ENCODE measurements around the gene NTPCR. TPM values are rescaled to one million over a fixed set of nuclear protein-coding genes. Genes with fewer than 3 reads are reported as not detected.

Gene NTPCR
- total RNA-seq, 1 experiment from 2014 or later = 46.8 TPM

DNA sequence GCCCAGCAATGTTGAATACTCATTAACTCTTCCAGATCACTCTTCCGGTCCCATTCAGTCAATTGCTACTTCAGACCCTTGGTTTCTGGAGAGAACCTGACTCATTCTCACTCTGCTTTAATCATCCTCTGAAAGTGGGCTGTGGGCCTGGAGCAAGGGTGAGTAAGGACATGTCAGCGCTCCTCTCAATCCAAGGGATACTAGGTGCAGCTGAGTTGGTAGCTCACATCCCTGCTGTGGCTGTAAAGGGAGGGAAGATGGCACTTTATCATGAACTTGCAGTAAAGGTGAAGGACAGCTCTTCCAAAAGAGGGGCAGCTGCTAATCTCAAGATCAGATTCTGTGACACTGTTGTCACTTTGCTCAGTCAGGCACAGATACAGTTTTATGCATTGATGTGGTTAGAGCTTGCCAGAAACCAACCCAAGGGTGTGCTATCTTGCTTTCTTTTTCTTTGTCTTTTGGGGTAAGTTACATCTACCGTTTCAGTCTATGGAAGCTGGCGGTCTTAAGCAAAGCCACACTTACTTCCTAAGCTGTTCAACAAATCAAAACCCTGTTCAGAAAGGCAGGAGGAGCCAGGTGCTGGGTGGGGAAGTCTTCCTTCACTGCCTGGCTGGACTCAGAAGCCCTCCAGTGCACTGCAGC lies 26.5 kb upstream of the NTPCR start:
- H3K4me3 ChIP-seq (ENCODE audit: low read depth in 2 of 2, low read length in 2 of 2) = no peak overlapping the region
- ATAC-seq = no peak
- DNase-seq (ENCODE audit: low read depth, low spot score) = no peak

GRCh38 chr1:232924874-232925273 lies 25.5 kb upstream of the NTPCR start:
- CTCF ChIA-PET = no interaction called here
- no peak for TF ChIP-seq TCF7L2 (IDR thresholded peaks at IDR 0.05; ENCODE audit: low read depth, low read length)
- TF ChIP-seq SIN3A (IDR thresholded peaks at IDR 0.05; ENCODE audit: borderline replicate concordance, insufficient read depth, low read depth, low read length) = no peak
- TF ChIP-seq POLR2AphosphoS5 (IDR thresholded peaks at IDR 0.05; ENCODE audit: low read depth, low read length) = no peak
- no peak for TF ChIP-seq REST (IDR thresholded peaks at IDR 0.05; ENCODE audit: insufficient read depth in 1 of 2, low read depth in 2 of 2, low read length in 1 of 2)
- no peak for TF ChIP-seq CTCF (IDR thresholded peaks at IDR 0.05)
- ATAC-seq (no peak), DNase-seq (ENCODE audit: low read depth, low spot score) (no peak)
- Histone ChIP-seq H3K4me3 (ENCODE audit: low read depth in 2 of 2, low read length in 2 of 2) (no peak overlapping the region), H3K9me3 (ENCODE audit: control insufficient read depth, insufficient read depth, low read depth, low read length) (no peaks in the 10 kb centered on the region), H3K27me3 (ENCODE audit: control insufficient read depth, insufficient read depth, low read length) (peaks cover 2% of the 10 kb centered on the region; the same call in 1 of the 2 replicates), H3K36me3 (ENCODE audit: control insufficient read depth, insufficient read depth, low read length) (no peaks in the 10 kb centered on the region), H3K4me1 (ENCODE audit: control insufficient read depth, insufficient read depth, low read length) (no peaks in the 10 kb centered on the region), H3K27ac (ENCODE audit: low read length) (no peak overlapping the region)
- in situ Hi-C loops (cut with HindIII; ENCODE audit: low pct_unique_long_range_greater_than_20kb, low sequenced_read_pairs) = no loop called here
- BruUV-seq (replicated peaks) = no TSS peak
- intact Hi-C loops (cut with micrococcal nuclease; ENCODE audit: unreplicated experiment) = no loop called here
- POLR2A ChIA-PET = no interaction called here

More for the DNA sequence above, 26.5 kb upstream of the NTPCR start:
- CTCF ChIA-PET = no interaction called here
- in situ Hi-C loops (cut with HindIII; ENCODE audit: low pct_unique_long_range_greater_than_20kb, low sequenced_read_pairs) (no loop called here), intact Hi-C loops (cut with micrococcal nuclease; ENCODE audit: unreplicated experiment) (no loop called here)
- TF ChIP-seq TCF7L2 (IDR thresholded peaks at IDR 0.05; ENCODE audit: low read depth, low read length) (no peak), REST (IDR thresholded peaks at IDR 0.05; ENCODE audit: insufficient read depth in 1 of 2, low read depth in 2 of 2, low read length in 1 of 2) (no peak), POLR2AphosphoS5 (IDR thresholded peaks at IDR 0.05; ENCODE audit: low read depth, low read length) (no peak), SIN3A (IDR thresholded peaks at IDR 0.05; ENCODE audit: borderline replicate concordance, insufficient read depth, low read depth, low read length) (no peak), CTCF (IDR thresholded peaks at IDR 0.05) (no peak)
- no peak overlapping the region for H3K27ac ChIP-seq (ENCODE audit: low read length)
- no peaks in the 10 kb centered on the region for H3K9me3 ChIP-seq (ENCODE audit: control insufficient read depth, insufficient read depth, low read depth, low read length)
- no peaks in the 10 kb centered on the region for H3K36me3 ChIP-seq (ENCODE audit: control insufficient read depth, insufficient read depth, low read length)
- no peaks in the 10 kb centered on the region for H3K4me1 ChIP-seq (ENCODE audit: control insufficient read depth, insufficient read depth, low read length)
- no TSS peak for BruUV-seq (replicated peaks)
- POLR2A ChIA-PET = no interaction called here
- peaks cover 2% of the 10 kb centered on the region; the same call in 1 of the 2 replicates for H3K27me3 ChIP-seq (ENCODE audit: control insufficient read depth, insufficient read depth, low read length)

Data from Panc1 (cell line).